Stimulated activated CD8-positive, alpha-beta memory T cell treated with anti-CD3 and anti-CD28 coated beads, Interleukin-7, amount 100 ng/mL, for 1 hour (primary cell): ENCODE data around the gene KRT7.

ENCODE experiments used
- DNase-seq, 2 donors: peaks; one replicate each; pipeline ENCODE4 v3.0.0-alpha.2; 2020; ENCODE audit warnings: low read depth in 2 of 2

The KRT7 gene

DNA sequence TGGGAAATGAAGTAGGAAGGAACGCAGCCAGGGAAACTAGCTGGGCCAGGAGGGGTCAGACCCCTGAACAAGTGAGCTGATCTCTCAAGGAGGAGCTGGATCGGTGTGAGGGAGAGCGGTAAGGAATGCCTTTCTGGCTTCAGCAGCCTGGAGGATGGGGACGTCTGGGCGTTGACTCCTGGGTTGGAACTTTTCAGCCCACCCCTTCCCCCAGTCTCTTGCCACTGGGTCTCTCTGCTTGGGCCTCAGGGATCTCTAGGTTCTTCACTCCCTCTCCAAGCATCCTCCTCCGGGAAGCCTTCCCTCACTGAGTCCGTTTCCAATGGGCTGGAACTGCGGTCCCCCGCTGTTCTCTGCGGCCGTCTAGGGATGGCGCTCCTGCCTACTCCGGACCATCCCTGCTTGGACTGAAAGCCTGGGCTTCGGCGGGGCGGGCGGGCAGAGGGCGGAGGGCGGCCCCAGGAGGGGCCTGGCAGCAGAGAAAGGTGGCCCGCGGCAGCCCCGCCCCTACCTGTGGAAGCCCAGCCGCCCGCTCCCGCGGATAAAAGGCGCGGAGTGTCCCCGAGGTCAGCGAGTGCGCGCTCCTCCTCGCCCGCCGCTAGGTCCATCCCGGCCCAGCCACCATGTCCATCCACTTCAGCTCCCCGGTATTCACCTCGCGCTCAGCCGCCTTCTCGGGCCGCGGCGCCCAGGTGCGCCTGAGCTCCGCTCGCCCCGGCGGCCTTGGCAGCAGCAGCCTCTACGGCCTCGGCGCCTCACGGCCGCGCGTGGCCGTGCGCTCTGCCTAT lies at the start of gene KRT7:
Gene KRT7 (plus strand): TSS at position 570 of the 788 bp plus-strand sequence. CDS start 54 bp downstream, at position 624.
- no peak for DNase-seq

DNA sequence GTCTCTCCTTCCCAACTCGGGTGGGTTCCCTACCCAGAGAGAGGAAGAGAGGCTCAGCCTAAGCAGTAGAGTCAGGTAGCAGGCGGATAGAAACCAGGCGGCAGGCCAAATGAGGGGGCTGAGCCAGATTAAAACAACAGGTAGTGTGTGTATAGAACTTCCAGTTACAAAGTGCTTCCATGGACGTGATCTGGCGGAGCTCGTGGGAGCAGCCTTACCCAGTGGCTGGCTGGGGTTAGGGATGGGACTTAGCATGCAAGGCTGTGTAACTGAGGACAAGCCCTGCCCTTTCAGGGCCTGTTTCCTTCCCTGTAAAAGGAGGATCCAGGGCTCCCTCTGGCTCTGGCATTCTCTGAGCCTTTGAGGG lies 49.5 kb upstream of the KRT7 start:
- DNase-seq: no peak

DNA sequence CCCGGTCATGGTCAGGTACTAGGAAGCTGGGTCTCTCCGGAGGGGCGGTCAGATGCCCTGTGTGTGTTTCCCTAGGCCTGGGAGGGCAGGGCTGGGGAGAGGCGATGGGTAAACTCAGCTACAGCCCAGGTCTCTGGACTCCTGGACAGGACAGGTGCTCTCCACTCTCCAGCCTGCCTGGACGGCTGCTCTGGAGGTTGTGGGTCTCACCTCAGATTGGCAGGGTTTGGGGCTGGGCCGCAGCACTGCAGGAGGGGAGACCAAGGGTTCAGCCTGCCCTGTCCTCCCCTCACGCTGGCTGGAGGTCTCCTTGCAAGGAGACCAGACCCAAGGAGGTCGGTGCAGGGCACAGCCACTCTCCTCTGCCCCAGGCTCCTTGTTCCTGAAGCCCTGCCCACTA lies 49.1 kb upstream of the KRT7 start:
- DNase-seq: no peak

DNA sequence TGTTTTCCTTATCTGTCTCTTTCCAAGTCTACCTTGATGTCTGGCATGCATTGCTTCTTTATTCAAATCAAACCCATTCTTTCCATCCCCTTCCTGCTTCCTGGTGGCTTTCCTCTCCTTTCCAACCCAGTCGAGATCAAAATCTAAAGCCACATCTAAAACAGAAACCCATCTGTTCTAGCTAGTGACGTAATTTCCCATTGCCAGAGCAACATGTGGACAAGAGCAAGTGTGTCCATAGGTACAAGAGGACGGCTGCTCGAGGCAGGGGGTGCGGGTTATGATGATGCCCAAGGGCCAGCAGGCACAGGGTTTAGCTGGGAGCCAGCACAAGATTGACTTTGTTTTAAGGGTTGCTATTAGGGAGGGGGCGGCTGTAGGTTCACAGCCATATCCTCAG lies 48.2 kb upstream of the KRT7 start:
- no peak for DNase-seq

DNA sequence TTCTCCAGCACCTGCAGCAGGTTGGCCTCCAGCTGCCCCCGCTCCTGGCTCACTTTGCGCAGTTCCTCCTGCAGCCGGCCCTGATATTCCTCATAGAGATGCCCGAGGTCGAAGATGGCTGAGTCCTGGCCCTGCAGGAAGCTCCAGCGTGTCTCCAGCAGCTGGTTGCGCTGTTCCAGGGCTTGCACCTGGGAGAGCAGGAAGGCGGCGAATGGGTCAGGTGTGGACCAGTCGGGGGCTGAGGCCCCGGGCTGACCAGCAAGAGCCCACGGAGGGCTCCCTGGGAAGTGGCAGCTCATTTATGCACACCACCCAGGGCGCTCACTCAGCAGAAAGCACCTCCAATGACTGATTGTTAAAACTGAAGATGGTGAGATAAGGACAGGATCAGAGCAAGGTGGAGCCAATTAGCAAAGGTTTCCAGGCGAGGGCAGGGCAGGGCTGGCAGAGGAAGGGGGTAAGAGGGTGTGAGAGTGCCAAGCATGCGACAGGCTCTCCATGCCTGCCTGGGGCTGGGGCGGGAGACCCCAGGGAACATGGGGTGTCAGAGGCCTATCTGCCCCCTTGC lies 47.6 kb upstream of the KRT7 start:
- DNase-seq: no peak

DNA sequence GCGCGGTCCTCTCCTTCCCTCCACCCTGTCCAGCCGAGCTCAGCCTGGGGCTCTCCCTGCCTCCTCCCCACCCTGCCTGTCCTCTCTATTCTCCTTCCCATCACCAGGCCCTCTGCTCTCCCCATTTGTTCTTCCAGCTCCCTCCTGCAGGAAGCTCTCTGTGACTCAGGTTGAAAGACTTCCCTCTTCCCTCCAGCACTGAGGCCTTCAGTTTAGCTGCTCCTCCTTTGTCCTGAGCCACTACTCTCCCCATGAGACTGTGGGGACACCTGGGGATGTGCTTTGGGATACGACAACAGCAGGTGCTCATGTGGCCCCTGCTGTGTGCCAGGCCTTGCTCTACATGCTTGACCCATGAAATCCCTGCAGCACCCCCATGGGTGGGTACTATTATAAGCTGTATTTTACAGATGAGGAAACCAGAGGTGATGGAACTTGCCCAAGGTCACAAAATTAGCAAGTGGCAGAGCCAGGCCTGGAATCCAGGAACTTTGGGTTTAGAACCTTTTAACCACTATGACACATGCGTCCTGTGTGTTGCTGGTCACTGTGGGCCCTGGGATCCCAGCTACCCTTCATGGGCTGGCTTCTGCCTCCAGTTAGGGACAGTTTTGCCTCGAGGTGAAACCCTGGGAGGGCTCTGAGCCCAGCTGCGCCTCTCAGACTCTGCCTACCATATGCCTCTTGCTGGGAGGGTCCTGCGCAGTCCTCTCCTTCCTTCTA lies 46.8 kb upstream of the KRT7 start:
- no peak for DNase-seq

DNA sequence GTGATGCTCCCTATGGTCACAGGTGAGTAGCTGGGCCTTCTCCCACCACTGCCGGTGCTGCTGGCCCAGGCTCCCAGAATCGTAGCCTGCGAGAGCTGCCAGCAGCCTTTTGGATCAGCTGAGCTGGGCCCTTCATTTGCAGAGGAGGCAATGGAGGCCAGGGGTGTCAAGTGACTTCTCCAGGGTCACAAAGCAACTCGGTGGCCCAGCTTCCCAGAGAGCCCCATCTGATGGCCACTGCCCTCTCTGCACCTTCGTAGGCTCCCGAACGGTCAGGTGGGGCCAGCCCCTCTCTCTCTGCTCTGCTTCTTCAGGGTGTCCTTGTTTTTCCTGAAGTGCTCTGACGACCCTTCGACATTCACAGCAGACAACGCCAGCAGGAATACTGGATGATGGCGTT lies 45.8 kb upstream of the KRT7 start:
- DNase-seq: no peak

DNA sequence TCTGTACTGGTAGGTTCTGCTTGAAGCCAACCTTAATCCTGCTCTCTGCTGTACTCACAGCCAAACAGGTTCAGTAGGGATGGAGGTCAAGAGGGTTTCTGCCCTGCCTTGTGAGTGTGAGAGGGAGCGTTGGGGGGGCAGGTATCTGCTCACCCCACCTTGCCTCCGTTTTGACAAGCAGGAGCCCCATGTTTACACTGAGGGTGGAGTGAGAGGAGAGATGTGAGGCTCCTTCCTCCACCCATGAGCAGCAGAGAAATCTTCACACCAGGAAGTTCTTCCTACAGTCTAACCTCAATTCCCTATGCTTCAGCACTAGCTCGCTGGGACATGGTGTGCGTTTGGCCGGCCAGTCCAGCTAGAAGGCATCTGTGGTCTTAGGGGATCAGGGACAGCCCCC lies 45.4 kb upstream of the KRT7 start:
- no peak for DNase-seq

DNA sequence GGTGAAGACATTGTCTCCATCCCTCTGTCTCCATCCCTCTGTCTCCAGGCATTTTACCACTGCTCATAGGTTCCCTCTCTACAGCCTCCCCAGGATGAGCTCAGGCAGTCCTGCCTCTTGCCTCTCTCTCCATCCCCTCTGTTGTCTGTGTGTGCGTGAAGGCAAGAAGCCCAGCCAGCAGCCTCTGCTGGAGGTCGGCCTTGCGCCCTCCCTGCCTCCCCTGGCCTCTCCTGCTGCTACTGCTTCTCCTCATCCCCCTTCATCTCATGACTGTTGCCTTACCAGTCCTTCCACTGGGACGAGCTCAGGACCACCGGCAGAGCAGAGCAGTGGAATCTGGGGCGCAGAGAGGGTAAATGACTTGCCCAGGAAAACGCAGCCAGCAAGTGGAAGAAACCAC lies 44.4 kb upstream of the KRT7 start:
- DNase-seq: no peak

DNA sequence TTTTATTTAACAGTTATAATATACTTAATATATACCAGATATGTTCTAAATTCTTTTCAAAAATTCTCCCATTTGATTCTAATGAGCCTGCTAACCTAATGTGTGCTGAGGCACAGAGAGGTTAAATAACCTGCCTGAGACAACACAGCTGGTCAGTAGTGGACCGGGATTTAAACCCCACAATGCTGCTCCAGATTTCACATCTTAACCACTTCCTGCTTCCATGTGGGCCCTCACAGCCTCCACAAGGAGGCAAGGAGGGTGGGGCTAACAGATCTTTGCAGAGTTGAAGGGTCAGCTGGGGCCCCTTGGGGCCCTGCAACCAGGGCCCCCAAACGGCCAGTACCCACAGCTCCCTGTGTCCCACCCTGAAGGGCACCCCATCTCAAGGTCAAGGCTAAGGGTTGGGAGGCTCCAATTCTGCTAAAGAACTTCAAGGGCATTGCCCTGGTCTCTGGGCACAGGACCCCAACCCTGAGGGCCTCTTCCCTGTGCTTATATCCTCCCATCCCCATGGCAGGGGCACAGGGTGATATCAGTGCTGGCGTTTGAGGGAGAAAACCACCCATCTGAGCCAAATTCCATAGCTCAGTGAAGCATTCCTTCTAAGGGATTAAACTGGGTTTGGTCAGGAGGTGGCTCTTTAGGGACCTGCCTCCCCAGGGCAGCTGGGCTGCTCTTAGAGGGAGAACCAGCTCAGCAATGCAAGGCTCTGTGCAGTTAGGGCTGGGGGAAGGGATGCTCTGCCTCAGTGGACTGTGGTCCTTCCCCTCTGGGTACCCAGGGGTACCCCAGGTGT lies 43.5 kb upstream of the KRT7 start:
- no peak for DNase-seq

DNA sequence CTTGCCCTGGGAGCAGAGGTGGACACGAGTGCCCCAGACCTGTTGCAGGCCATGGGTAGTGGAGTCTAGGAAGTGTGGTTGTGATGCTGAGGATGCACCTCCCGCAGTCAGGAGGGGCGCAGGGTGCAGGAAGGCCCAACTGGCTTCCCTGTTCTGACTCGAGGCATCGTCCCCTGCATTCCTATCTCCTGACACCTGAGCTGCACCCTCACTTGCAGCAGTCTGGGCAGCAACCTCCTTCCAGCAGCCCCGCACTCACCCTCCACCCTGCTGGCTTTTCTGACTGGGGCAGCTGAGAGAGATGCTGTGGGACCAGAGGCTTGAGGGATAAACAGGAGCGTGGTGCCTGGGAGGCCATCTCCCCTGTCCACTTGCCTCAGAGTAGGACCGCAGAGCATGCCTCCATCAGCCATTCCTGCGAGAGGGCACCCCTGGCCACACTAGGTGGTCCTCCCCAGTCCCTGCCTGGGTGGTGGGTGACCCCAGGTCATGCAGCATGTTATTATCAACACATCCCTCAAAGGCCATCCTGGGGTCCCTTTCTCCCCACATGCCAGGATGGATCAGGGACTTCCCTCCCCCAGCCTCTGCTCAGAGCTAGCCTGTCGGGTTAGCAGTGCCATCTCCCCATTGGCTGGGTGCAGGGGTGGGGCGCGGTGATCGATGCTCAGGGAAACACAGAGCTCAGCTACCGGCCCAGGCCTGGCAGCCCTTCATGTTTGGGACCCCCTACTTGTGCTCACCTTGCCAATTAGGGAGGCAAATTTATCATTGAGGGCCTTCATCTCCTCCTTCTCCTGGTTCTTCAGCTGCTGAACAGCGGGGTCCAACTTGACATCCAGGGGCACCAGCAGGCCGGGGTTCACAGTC lies 41.9 kb upstream of the KRT7 start:
- no peak for DNase-seq

DNA sequence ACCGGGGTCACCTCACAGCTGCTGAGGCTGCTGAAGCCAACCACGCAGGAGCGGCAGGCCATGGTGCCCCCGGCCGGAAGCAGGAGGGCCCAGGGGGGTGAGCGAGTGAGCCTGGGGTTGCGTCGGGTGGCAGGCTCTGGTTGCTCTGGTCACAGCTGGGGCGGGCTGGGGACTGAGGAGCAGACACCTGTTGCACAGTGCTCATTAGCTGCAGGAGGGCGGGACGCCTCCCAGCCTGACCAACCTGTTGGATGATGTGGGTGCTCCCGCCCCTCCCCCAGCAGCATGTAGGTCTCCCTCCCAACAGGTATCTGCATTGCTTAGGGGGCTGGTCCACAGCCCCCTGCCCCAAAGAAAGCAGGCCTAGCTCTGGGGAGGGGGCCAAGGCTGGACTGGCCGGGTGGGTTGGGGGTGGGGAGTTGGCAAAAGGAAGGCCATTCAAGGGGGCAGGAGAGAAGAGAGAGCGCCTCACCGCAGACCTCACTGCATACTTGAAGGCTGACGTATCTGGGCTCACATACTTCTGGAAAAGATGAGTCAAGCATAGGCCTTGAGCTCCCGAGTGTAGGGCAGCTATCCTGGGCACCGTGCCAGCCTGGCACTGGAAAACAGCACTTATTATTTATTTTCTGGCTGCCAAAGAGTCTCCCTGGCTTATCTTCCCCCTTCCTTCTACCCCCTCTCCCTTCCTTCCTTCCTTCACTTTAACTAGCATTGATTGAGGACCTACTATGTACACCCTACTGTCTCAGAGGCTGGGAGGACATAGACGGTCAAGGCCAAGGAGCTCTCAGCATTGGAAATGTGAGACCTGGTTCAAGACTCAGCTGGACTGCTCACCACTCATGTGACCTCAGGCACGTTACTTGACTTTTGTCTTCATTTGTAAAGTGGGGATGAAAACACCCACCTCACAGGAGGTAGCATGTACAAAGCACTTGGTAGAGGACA lies 40.9 kb upstream of the KRT7 start, which contains the start of gene KRT80:
Gene KRT80 (minus strand): TSS at position 174 of the 951 bp plus-strand sequence. CDS start 112 bp downstream, at position 62.
- DNase-seq: no peak

DNA sequence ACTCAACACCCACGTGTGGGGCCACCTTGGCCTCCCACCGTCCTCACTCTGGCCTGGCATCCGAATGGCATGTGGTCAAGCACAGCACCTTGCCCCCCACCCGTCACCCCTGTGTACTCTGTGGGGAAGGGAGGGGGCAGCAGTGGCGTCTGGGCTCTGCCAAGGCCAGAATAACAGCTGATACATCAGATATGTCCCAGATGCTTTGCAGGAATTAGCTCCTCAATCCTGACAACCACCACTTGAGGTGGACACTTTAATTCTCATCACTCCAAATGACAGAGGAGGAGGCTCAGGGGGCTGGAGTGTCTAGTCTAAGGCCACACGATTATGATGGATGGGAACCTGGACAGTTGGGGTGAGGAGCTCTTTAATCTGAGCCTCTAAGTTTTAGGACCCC lies 39.5 kb upstream of the KRT7 start:
- DNase-seq: no peak

DNA sequence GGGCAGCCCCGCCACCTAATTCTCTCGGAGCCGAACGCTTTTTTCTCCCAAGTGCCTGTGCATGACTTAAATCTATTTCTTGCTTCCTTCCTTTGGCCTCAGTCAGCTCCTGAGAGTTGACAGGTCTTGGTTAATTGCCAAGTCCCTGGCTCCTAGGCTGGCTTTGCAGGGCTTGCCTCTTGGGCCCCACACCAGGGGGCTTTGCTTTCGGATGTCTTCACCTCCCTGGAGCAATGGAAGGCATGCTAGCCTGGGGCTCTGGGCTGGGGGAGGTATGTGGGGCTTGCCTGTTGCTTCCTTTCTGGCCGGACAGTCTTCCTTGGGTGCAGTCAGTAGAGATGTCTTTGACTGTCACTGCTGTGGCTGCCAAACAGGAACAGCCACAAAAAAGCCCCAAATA lies 39.1 kb upstream of the KRT7 start:
- no peak for DNase-seq

DNA sequence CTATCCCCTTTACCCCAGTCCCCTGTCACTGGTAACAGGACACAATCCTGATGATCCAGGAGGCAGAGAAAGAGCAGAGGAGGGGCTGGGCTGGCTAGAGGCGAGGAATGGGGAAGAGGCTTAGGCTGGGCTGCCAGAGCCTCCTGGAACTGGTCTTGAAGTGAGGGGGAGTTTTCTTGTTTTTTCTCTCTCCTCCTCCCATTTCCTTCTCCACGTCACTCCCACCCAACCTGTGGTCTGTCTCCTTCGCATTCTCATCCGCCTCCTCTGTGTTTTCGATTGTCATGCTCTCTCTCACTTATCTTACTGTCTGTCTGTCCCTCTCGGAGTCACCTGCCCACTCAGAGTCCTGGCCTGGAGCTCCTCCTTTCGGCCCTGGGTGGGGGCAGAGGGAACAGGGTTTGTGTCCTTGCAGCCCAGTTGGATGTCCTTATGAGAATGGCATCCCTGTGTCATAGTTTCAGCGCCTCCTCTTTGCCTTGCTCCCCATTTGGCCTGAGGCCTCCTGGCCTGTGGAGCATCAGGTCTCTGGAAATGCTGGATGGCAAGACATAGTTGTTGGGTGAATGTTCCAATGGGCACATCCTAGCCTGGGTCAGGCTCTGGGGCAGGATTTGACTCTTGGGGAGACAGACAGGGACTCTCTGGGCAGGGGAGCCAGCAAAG lies 37.8 kb upstream of the KRT7 start:
- DNase-seq: no peak

DNA sequence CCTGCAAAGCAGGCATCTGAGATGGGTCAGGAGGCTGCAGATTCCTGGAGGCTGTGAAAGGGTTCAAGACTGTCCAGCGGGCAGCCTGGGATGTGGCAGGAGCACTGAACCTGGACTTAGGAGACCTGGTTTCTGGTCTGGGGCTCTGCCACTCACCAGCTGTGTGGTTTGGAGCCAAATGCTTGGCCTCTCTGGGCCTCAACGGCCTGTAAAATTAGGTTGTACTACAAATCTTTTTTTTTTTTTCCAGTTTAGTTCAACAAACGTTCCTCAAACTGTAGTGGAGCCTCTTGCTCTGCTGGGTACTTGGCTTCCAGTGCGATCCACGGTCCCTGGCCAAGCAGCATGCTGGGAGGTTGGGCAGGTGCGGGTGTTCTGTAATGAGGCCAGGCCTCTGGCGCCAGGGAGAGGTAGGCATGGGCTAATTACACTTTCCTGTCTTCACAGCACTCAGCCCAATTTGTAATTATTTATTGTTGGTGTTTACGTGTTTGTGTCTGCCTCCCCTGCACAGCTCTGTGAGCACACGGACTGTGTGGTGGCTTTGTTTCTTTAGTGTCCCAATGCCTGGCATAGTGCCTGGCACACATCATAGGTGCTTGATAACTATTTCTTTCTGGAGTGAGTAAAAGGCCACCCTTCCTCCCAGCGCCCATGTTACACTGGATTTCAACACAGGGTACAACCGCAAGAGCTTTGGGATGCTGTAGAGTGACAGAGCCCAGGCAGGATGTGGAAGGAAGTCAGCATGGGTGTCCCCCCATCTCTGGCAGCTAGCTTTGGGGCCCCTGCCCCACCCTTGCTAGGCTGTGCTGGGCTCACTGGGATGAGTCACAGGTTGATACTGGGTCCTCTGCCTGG lies 35.4 kb upstream of the KRT7 start:
- DNase-seq: no peak

DNA sequence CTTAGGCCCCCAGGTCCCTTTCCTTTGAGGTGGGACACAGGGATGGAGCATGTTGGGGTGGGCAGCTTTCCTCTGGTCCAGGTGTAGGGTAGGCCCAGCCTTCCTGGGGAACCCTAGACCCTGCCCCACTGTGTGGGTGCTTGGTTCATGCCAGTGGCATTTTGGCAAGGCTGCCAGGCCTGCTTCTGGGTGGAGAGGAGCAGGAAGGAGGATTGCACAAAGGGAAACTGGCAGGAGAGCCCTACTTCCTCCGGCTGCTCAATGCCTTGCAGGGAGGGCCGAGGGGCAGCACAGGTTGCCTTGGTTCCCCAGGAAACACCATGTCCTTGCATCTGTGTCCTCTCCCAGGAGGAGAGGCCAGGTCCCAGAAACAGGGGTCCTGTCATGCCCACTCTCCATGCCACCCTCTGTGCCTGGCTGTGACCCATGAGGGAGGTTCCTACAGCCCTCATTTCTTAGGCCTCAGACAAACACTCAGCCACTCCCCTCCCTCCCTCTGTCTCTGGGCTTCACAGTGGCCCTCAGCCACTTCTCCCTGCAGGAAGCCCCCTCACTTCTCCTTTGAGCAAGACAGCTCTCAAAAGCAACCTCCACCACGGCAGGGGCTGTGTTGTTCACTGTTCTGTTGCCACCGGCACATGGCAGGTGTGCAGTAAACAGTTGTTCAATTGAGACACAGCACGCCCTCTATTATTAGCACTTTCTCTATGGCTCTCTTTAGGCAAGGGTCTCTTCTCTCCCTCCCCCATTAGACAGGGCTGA lies 34.4 kb upstream of the KRT7 start:
- no peak for DNase-seq
